Panc1 (cell line): Measurements from ENCODE around the gene GOLGB1. TPM values are rescaled to one million over a fixed set of nuclear protein-coding genes. Genes with fewer than 3 reads are reported as not detected.

Experiments used
- ATAC-seq: fragments of 200-7000 bp; cut with Tn5 transposase; 2 replicates; pipeline ENCODE4 v1.9.1; 2020; ENCODE audit warnings: mild to moderate bottlenecking, moderate library complexity
- BruUV-seq: library from RNA; stranded (reverse); fragments of 400-500 nt; replicated peaks from 2 replicates; lab custom pipeline; 2021; lab: Mats Ljungman, UMichigan
- CTCF ChIA-PET: fragments of 300-600 bp; sonication (Branson Sonifier 250); formaldehyde crosslinking; loops from one replicate; lab custom pipeline; 2022; ENCODE audit warnings: antibody characterized with exemption; lab: Charles Lee
- POLR2A ChIA-PET: fragments of 300-600 bp; sonication (Branson Sonifier 250); formaldehyde crosslinking; loops from one replicate; lab custom pipeline; 2022; ENCODE audit warnings: antibody characterized with exemption; lab: Charles Lee
- DNase-seq: peaks from one replicate; pipeline ENCODE4 v3.0.0-alpha.2; 2010; ENCODE audit warnings: low read depth, low spot score
- H3K27ac ChIP-seq: 2 replicates; pipeline ENCODE4 v1.5.1; 2011; ENCODE audit warnings: mild to moderate bottlenecking, low read length, inconsistent platforms
- H3K27me3 ChIP-seq: fragments of 200-500 bp; sonication (Bioruptor generic); 2 replicates; pipeline ENCODE4 v1.6.0; 2014; ENCODE audit warnings: low read length, inconsistent platforms; ENCODE audit not compliant: control insufficient read depth, insufficient read depth
- H3K36me3 ChIP-seq: fragments of 200-500 bp; sonication (Bioruptor generic); 2 replicates; pipeline ENCODE4 v1.5.1; 2014; ENCODE audit warnings: inconsistent platforms, mild to moderate bottlenecking, low read length, moderate library complexity; ENCODE audit not compliant: control insufficient read depth, insufficient read depth
- H3K4me1 ChIP-seq: 2 replicates; pipeline ENCODE4 v1.5.1; 2011; ENCODE audit warnings: inconsistent platforms, mild to moderate bottlenecking, low read length, moderate library complexity; ENCODE audit not compliant: control insufficient read depth, insufficient read depth
- H3K4me3 ChIP-seq, 2 experiments: 2 replicates each; pipeline ENCODE4 v1.5.1; 2011 to 2012; ENCODE audit warnings: low read depth in 2 of 2, low read length in 2 of 2, mild to moderate bottlenecking in 2 of 2, inconsistent platforms in 1 of 2, moderate library complexity in 1 of 2
- H3K9me3 ChIP-seq: fragments of 200-500 bp; sonication (Bioruptor generic); 2 replicates; pipeline ENCODE4 v1.5.1; 2014; ENCODE audit warnings: low read depth, mild to moderate bottlenecking, inconsistent platforms, low read length, moderate library complexity; ENCODE audit not compliant: control insufficient read depth, insufficient read depth
- POLR2AphosphoS5 ChIP-seq: IDR thresholded peaks from 2 replicates; pipeline ENCODE4 v1.6.1; 2012; ENCODE audit warnings: mild to moderate bottlenecking, low read depth, low read length, moderate library complexity
- REST ChIP-seq, 2 experiments: IDR thresholded peaks; 2 replicates each; pipeline ENCODE4 v1.6.1; 2011 to 2012; ENCODE audit warnings: low read depth in 2 of 2, control low read depth in 1 of 2, low read length in 1 of 2, mild to moderate bottlenecking in 1 of 2, moderate library complexity in 1 of 2; ENCODE audit not compliant: insufficient read depth in 1 of 2
- SIN3A ChIP-seq: IDR thresholded peaks from 2 replicates; pipeline ENCODE4 v1.6.1; 2012; ENCODE audit warnings: low read depth, mild to moderate bottlenecking, low read length, moderate library complexity, borderline replicate concordance; ENCODE audit not compliant: insufficient read depth
- TCF7L2 ChIP-seq: IDR thresholded peaks from 2 replicates; pipeline ENCODE4 v1.6.1; 2011; ENCODE audit warnings: mild to moderate bottlenecking, low read depth, low read length, inconsistent platforms
- in situ Hi-C: cut with HindIII; loops from 2 replicates; pipeline ENCODE4 v1.10.0; 2016; ENCODE audit warnings: low sequenced_read_pairs, low pct_unique_long_range_greater_than_20kb
- intact Hi-C: fragments of 100-400 bp; cut with micrococcal nuclease; formaldehyde crosslinking; loops from one replicate; pipeline ENCODE4 v1.10.0; 2022; ENCODE audit not compliant: unreplicated experiment
- total RNA-seq: library from RNA; stranded (reverse); gene quantifications from one replicate; pipeline ENCODE4 v1.2.1, GENCODE V29; 2021; ENCODE audit not compliant: unreplicated experiment
- TF ChIP-seq, protein P1 (sequence below): fragments of 450-650 bp; IDR thresholded peaks from 2 replicates; pipeline ENCODE4 v1.5.1; 2017; ENCODE audit warnings: mild to moderate bottlenecking

The GOLGB1 gene
- total RNA-seq, 1 experiment from 2014 or later = 49.7 TPM

GRCh38 chr3:121703973-121704372 is 45.6 kb downstream of the GOLGB1 start:
- intact Hi-C loops (no loop called here), in situ Hi-C loops (no loop called here)
- Histone ChIP-seq H3K36me3 (no peaks in the 10 kb centered on the region), H3K9me3 (no peaks in the 10 kb centered on the region), H3K27me3 (no peaks in the 10 kb centered on the region), H3K27ac (no peak overlapping the region), H3K4me3 (no peak overlapping the region), H3K4me1 (no peaks in the 10 kb centered on the region)
- ChIA-PET CTCF (no interaction called here), POLR2A (interaction anchor here (0.7 kb wide), 1 partner anchor 141 kb away, joined by 14 read pairs; no protein-coding TSS in a partner anchor)
- no TSS peak for BruUV-seq
- ATAC-seq (no peak), DNase-seq (no peak)
- TF ChIP-seq SIN3A = no peak
- no peak for TF ChIP-seq TCF7L2
- TF ChIP-seq REST (IDR thresholded peaks at IDR 0.05; ENCODE audit: insufficient read depth in 1 of 2, low read depth in 2 of 2, low read length in 1 of 2) = no peak
- TF ChIP-seq, protein P1, sequence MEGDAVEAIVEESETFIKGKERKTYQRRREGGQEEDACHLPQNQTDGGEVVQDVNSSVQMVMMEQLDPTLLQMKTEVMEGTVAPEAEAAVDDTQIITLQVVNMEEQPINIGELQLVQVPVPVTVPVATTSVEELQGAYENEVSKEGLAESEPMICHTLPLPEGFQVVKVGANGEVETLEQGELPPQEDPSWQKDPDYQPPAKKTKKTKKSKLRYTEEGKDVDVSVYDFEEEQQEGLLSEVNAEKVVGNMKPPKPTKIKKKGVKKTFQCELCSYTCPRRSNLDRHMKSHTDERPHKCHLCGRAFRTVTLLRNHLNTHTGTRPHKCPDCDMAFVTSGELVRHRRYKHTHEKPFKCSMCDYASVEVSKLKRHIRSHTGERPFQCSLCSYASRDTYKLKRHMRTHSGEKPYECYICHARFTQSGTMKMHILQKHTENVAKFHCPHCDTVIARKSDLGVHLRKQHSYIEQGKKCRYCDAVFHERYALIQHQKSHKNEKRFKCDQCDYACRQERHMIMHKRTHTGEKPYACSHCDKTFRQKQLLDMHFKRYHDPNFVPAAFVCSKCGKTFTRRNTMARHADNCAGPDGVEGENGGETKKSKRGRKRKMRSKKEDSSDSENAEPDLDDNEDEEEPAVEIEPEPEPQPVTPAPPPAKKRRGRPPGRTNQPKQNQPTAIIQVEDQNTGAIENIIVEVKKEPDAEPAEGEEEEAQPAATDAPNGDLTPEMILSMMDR = no peak

DNA sequence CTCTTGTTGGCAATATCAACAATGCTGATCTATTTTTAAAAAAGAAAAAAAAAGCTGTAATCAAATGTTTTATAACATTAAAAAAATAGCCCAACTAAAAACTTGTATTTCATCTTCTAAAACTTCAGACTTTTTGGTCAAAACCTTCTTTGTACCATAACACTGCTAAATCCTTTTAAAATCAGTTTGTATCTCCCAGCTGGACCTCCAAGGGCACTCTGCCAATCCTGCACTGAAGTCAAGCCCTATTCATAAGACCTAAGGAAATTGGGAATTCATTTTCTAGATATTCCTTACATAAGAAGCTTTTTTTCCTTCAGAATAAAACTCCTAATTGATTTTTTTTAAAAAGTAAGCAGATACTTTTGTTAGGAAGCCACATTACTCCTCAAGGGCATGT is 50.6 kb downstream of the GOLGB1 start:
- no peak for ATAC-seq
- in situ Hi-C loops = no loop called here
- CTCF ChIA-PET = no interaction called here
- no peak overlapping the region for H3K27ac ChIP-seq
- BruUV-seq = no TSS peak
- POLR2A ChIA-PET = interaction anchor here (0.5 to 0.6 kb wide), 2 partner anchors 12 to 124 kb away, joined by 4 to 6 read pairs; no protein-coding TSS in a partner anchor
- intact Hi-C loops = no loop called here
- no peak for DNase-seq
- H3K4me3 ChIP-seq = no peak overlapping the region
- H3K36me3 ChIP-seq = 0 out of 2 replicates have a peak, but pooled peaks cover 4% of the 10 kb centered on the region
- no peaks in the 10 kb centered on the region for H3K9me3 ChIP-seq
- TF ChIP-seq REST (IDR thresholded peaks at IDR 0.05; ENCODE audit: insufficient read depth in 1 of 2, low read depth in 2 of 2, low read length in 1 of 2) (no peak), SIN3A (no peak), POLR2AphosphoS5 (no peak), TCF7L2 (no peak)
- TF ChIP-seq, protein P1 = no peak
- no peaks in the 10 kb centered on the region for H3K4me1 ChIP-seq
- no peaks in the 10 kb centered on the region for H3K27me3 ChIP-seq
